GM15510 (cell line): ENCODE data around the gene AFAP1.

Experiments used
- POLR2A ChIP-seq: IDR thresholded peaks from 3 replicates; pipeline ENCODE4 v1.6.1; 2011; ENCODE audit warnings: borderline replicate concordance; ENCODE audit not compliant: insufficient read length; ENCODE audit errors: extremely low read depth

The AFAP1 gene

DNA sequence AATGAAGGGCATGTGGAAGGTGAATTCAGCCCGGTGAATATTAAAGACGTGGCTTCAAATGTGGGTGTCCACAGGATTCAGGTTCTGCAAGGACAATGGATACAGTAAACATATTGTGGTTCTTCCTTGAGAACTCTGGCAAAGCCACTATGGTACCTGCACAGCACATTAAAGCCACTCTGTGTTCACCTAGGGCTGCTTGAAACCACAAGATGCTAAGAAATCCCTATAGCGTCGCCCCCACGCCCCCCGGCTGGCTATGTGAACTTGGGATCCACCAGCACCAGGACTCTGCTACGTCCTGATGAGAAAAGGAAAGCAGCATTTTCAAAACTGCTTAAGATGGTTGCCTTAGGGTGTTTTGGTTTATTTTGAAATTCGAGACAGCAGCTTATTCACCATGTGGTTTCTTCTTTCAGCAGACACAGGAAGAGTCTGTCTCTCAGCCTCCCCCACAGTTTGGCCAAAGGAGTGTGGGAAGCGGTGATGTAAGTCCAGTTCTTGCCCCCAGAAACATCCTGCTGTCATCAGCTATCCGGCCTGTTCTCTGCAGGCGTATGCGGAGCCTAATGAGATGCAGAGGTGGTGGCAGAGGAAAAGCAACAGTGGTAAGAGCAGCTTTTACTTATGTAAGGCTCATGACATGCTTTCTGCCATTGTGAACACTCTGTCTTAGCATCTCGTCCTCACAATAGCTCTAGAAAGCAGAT, 111.5 kb downstream of the AFAP1 start:
- no peak for TF ChIP-seq POLR2A

GRCh38 chr4:7827566-7827965, 112.1 kb downstream of the AFAP1 start:
- no peak for TF ChIP-seq POLR2A

DNA sequence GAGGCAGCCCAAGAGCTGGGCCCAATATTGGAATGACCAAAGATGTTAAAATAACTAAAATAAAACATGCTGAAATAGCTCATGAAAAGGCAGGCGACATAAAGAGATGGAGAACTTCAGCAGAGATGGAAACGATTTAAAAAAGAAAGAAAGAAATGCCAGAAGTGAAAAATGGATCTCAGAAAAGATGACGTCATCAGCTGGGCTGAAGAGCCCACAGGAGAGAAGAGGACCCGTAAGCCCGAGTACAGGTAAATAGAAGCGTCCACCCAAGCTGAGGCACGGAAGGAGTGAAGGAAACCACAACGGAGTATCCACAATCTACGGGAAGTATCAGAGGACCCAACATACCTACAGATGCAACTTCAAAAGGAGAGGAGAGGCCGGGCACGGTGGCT, 112.8 kb downstream of the AFAP1 start:
- TF ChIP-seq POLR2A, result no peak

GRCh38 chr4:7826176-7826908, 113.3 kb downstream of the AFAP1 start:
- TF ChIP-seq POLR2A, result no peak

- no peak for TF ChIP-seq POLR2A
Observed at GRCh38 chr4:7824218-7824617, 115.4 kb downstream of the AFAP1 start.

DNA sequence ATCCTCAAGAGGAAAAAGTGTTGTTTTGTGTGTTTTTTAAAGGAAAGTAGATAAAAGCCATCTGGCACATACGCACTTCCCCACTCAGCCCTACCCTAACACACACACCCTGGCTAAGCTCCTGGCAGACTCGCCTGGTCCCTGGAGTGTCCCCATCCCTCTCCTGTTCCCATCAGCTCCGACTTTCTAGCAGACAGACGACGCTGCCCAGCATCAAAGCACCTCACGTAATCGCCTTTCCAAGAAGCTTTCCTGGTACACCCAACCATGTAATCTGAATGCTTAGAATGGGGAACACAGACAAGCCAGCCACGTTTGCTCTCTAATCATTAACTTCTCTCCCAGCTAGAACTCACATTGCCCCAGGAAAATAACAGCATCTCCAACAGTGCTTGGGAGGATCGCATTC, 116.2 kb downstream of the AFAP1 start:
- TF ChIP-seq POLR2A, result no peak

DNA sequence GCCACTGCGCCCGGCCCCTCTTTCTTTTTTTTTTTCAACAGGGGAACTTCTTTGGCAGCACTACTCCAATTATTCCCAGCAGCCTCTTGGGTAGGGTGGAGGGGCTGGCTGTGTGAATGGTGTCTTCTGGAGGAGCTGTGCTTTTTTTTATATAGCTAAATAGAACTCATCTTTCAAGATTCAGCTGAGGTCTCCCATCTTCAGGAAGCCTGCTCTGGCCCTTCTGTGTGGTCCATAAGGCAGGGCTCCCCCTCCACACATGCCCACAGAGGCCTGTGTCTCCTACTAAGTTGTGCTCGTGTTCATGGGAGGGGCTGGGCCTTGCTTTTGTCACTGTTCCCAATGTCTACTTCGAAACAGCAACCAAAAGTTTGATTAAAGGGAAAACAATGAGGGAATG, 116.8 kb downstream of the AFAP1 start:
- no peak for TF ChIP-seq POLR2A

GRCh38 chr4:7822137-7822505, 117.5 kb downstream of the AFAP1 start:
- no peak for TF ChIP-seq POLR2A

DNA sequence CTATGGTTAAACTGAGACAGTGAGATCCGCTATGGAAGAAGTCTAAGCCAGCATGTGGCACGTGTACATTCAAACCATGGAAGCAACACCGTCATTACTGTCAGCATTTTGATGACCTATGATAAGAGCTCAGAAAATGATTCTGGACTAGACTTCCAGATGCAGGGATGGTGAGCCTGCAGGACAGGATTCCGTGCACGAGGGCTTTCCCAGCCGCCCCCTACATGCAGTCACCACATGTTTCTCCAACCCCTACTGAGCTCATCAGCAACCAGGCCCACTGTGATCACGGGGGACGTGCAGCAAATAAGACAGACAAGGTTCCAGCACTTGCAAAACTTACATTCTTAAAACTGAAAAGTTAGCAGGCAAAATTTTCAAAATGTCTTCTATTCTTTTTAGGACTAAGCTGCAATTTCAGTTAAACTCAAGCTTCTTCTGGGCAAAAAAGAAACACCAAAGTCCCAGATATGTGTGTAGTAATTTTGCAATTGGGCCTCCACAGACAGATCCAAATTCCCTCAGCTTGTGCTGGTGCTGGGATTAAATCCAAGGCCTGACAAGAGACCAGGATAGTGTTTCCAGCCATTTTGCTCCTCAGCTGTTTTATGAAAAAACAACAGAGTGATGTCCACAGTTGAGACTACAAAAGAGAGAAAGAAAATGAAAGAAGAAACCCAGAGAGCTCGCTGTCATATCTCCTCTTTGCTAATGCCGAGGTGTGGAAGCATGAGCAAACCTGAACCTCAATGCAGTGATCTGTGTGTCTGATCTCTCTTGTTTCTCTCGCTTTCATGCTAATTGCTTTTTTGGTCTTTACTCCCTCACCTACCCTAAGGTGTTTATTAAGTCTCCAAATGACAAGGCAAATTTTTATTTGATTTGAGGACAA, 118.2 kb downstream of the AFAP1 start:
- TF ChIP-seq POLR2A, result no peak

DNA sequence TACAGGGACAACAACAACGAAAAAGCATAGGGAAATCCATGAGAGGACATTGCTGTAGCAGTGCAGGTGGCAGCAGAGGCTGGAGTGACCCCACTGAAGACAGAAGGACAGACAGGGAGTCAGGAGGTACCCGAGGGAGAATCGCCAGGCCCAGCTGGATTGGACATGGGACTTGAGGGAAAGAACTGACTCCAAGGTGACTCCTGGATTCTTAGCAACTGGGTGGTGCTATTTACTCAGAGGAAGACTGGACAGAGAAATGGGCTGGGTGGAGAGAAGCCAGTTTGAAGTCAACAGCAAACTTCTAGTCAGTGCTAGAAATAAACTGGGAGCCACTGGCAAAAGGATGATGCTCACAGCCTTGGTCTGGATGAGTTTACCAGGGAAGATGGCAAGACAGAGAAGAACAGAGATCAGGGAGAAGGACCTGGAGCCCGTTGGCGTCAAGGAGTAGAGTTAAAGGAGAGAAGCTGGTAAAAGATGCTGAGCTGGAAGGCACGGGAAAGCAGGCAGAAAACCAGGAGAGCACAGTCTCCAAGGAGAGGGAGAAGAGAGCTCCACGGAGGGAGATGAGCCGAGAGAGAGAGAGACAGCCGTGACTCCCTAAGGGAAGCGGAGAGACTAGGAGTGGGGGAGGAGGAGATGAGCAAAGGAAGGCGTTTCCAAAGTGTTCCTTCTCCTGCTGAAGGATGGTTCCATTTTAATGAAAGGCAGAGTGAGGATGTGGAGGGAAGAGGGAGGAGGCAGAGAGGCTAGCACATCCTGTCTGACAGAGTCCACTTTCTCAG, 119.4 kb downstream of the AFAP1 start:
- TF ChIP-seq POLR2A, result no peak

DNA sequence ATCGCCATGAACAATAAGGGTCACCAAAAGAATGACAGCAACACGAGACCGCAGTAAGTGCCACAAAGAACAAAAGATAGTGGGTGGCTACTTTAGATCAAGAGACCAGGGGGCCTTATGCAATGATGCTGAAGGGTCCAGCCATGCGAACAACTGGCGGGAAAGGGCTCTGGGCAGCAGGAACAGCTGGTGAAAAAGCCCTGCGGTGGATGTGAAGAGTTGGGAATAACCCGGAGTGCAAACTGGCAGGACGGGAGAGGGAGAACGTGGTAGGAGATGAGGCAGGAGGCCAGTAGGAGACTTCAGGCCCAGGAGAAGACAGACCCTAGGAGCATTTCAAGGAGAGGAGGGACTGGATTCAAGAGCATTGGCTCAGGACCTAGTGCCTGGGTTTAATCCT, 120.2 kb downstream of the AFAP1 start:
- TF ChIP-seq POLR2A, result no peak

DNA sequence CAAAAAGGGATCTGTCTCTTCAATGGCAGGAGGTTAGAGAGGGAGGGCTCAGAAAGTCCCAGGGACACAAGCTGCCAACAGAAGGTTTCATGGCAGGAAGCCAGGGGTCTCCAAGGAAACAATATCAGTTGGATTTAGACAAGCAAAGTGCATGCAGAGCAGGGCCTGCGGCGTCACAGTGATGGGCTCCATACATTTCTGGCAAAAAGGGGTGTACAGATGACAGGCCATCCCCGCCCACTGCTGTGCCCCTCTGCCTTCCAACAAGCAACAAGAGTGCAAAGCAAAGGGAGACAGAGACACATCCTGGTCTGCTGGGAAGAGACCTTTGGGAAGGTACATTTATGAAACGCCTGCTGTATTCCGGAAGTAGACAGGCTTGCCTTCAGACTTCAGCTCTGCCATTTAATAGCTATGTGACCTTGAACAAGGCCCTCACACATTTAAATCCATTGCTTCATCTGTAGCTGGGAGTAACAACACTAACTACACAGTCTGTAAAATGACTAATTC, 121.2 kb downstream of the AFAP1 start:
- TF ChIP-seq POLR2A, result no peak

DNA sequence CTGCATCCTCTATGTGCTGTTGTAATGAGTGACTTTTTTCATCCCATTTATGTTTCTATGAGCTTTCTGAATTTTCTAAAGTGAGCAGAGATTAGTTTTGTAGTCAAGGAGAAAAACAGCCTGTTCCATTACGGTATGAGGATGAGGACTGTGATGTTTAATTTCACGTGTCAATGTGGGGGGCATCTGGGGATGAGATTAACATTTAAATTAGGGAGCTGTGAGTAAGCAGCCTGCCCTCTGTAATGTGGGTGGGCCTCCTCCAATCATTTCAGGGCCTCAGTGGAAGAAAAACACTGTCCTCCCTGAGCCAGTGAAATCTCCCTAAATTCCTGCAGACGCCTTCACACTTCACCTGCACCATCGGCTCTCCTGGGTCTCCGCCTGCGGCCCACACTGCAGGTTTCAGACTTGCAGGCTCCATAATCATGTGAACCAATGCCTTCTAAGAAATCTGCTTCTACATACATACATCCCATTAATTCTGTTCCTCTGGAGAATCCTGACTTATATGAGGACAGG, 121.7 kb downstream of the AFAP1 start:
- no peak for TF ChIP-seq POLR2A

- no peak for TF ChIP-seq POLR2A
Observed at GRCh38 chr4:7816771-7817170, 122.9 kb downstream of the AFAP1 start.

GRCh38 chr4:7815981-7816380, 123.7 kb downstream of the AFAP1 start:
- TF ChIP-seq POLR2A, result no peak

- TF ChIP-seq POLR2A, result no peak
Observed at GRCh38 chr4:7815562-7815961, 124.1 kb downstream of the AFAP1 start.
